Coronary artery (tissue), 2 donors: Measurements from ENCODE around the gene AATK.

ENCODE experiments used
- DNase-seq: peaks from one replicate; pipeline ENCODE4 v3.0.0-alpha.2; 2017; ENCODE audit warnings: low spot score
- H3K27ac ChIP-seq, 2 donors: fragments of 200-600 bp; sonication (generic); one replicate each; pipeline ENCODE4 v1.5.1; 2016 to 2019
- H3K4me3 ChIP-seq: fragments of 200-600 bp; sonication (generic); 2 replicates; pipeline ENCODE4 v1.5.1; 2016; ENCODE audit warnings: mild to moderate bottlenecking, moderate library complexity
- CTCF ChIP-seq: fragments of 200-600 bp; sonication (generic); IDR thresholded peaks from one replicate; pipeline ENCODE4 v1.5.1; 2019; ENCODE audit warnings: antibody characterized with exemption

The AATK gene

GRCh38 chr17:81187586-81188490 lies 21.8 kb upstream of the AATK start:
- no peak overlapping the region for H3K27ac ChIP-seq
- DNase-seq = no peak
- H3K4me3 ChIP-seq = no peak overlapping the region
- no peak for TF ChIP-seq CTCF

DNA sequence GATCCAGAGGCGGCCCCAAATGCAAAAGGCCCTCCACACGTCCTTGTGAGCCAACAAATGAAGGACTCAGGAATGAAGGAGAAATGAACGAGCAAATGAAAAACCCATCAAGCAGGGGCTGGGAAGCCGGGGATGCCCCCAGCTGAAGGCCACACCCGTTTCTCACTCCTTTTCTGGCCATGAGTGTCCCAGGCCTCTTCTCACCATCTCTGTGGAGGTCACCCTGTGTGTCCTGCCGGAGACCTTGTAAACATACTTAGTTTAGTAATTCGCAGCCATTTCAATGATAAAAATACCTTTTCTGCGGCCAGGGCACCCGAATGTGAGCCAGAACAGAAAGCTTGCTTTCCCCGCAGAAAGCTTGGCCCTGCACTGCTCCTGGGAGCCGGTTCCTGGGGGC lies 21.1 kb upstream of the AATK start:
- TF ChIP-seq CTCF = no peak
- no peak overlapping the region for H3K4me3 ChIP-seq
- no peak for DNase-seq
- no peak overlapping the region for H3K27ac ChIP-seq

DNA sequence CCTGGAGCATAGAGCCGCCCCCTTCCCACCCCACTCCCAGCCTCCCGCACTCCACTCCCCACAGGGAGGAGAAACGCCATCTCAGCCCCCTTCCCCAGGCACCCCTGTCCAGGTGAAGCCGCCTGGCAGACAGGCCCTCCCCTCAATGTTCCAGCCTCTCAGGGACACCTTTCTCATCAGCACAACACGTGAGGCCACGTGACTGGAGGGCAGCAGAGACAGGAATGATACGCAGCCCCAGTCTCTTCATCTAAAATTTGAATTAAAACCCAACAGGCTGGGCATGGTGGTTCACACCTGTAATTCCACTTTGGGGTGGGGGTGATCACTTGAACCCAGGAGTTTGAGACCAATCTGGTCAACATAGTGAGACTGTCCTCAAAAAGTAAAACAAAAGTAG lies 20.2 kb upstream of the AATK start:
- TF ChIP-seq CTCF = no peak
- Histone ChIP-seq H3K4me3 (no peak overlapping the region), H3K27ac (no peak overlapping the region)
- DNase-seq = no peak

DNA sequence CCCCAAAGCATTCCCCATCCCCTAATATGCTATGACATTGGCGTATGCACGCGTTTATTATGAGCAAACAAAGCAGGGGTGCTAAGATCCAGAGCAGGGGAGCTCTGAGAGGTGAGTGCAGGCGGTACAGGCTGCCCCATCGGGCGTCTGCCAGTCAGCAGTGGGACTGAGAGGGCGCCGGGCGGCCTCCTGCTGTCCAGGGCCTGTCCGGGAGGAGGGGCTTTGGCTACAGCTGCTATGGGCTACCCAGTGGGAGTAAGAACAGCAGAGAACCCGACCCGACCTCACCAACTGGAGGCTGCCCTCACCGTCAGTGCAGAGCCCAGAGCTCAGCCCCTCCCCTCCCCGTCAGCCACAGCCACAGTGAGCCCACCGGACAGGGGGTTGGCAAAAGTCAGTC lies 18.5 kb upstream of the AATK start:
- no peak for DNase-seq
- no peak for TF ChIP-seq CTCF
- Histone ChIP-seq H3K4me3 (no peak overlapping the region), H3K27ac (no peak overlapping the region)

DNA sequence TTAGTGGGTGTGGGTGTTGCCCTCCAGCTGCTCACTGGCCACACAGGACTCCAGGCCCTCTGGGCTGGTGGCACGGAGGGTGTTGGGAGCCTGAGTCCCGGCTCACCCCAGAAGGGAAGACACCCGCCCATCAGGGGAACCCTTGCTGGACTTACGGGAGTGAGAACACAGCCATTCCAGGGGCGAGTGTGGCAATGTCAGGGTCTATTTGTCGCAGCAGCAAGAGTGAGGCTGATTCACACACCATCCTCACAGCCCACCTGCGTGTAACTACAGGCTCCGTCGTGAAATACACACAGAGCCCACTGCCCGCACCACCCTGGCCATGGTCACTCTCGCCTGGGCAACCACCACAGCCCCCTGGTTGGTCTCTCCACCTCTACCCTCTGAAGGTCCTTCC lies 17.8 kb upstream of the AATK start:
- DNase-seq = no peak
- no peak overlapping the region for H3K27ac ChIP-seq
- no peak for TF ChIP-seq CTCF
- no peak overlapping the region for H3K4me3 ChIP-seq

DNA sequence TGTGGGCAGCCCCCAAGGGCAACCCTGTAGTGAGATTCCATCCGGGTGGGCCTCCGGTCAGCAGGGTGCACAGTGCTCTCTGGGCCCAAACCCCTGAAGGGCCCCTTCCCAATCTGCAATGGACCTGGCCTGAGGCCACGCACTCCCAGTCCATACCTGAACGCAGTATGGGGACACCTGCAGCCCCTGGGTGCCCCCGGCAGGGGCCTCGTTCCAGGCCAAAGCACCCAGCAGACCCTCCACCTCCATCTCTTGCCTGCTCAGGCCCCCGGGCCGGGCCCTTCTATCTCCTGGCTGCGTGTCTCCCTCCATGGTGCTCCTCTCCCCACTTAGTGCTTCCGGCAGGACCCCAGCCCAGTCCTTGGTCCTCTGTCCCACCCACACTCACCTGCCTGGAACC lies 17.3 kb upstream of the AATK start:
- Histone ChIP-seq H3K27ac (no peak overlapping the region), H3K4me3 (no peak overlapping the region)
- DNase-seq = no peak
- TF ChIP-seq CTCF = no peak

- TF ChIP-seq CTCF = no peak
- no peak for DNase-seq
- Histone ChIP-seq H3K4me3 (no peak overlapping the region), H3K27ac (no peak overlapping the region)
Measured at GRCh38 chr17:81182596-81182995, 16.6 kb upstream of the AATK start.
